Measurements from ENCODE around the gene SHROOM1. TPM values are rescaled to one million over a fixed set of nuclear protein-coding genes. Genes with fewer than 3 reads are reported as not detected.
A peak's percentile ranks its signal among the peaks of the same experiment; 100 is the strongest.

Gene SHROOM1
- total RNA-seq, 1 experiment from 2014 or later = 8.2 TPM

DNA sequence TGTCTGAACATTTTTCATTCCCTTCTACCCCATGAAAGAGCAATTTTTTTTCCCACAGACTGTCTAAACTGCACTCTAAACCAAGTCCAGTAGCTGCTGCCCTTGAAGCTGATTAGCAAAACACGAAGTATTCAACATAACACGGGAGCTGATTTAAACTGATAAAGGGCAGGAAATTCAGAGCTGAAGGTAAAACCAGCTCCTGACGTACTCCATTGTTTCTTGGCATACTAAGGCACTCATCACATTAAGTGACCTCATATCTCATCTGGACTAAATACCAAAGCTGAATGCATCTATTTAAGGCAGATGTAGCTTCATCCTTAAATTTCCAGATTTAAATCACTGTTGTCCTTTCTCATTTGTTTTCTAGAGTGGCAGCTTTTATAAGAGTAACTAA is 23.9 kb upstream of the SHROOM1 start:
- DNase-seq (ENCODE audit: extremely low read depth, low read depth) = no peak

DNA sequence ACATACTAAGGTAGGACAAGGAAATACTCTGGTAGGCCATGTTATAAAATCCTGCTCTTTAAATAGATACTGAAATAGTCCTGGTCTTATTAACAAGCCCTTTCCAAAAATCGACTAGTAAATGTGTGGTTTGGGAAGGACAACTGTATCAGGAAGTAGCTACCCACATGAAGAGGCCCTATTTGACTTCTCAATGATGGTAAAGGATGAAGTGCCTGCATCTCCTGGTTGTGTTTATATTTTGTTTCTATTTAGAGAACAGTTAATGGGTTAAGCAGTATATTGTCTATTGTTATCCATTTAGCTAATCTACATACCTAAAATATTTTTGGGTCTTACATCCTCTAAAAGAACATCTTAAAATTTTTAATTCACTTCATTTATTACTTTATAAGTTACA is 23.3 kb upstream of the SHROOM1 start:
- no peak for DNase-seq (ENCODE audit: extremely low read depth, low read depth)

DNA sequence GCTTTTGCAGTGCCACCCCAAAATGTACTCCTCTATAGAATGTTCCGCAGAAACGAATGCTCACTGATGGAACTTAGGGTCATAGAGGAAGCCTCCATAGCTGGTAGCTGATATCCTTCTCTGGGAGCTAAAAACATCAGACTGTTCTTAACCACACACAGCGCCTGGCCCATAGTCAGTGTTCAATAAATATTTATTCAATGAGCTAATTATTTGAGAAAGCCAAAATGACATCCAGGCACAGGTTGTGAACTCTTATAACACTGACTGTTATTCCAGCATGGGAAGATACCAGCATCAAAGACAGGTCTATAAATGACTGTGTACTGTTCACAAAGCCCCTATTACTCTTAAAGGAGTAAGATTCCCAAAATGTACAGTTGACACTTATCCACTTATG is 22.9 kb upstream of the SHROOM1 start:
- no peak for DNase-seq (ENCODE audit: extremely low read depth, low read depth)

DNA sequence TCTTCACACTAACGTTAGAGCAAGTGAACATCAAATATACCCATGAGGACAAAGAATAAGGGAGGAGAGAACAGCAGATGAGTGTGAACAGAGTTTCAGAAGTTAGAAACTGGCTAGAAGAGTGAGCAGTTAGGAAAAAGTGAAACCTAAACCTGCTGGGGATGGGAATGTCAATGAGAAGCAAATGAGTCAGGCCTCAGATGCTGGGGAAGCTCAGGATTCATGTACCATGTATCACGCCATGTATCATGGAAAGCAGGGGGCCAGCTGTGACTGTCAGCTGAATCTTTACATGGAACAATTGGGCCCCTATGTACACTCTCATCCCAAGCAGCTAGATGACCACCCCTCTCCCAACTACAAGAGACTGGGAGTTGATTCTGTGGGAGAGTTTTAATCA is 19.6 kb upstream of the SHROOM1 start:
- DNase-seq (ENCODE audit: extremely low read depth, low read depth) = no peak

DNA sequence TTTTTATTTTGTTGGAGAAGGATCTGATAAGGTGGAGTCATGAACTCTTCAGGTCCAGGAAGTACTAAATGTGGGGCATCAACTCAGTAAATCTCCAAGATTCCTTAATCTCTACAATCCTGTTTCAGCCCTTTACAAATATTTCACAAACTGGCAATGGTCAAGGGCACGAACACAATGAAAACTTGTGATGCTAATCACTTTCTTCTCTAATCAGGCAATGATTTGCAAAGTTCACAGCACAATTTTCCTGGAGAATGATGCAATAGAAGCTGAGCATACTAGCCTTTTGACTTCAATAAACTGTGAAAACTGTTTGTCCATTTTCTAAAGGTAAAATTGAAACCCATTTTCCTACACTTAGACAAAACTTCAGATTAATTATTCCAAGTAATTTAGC is 18.9 kb upstream of the SHROOM1 start:
- DNase-seq (ENCODE audit: extremely low read depth, low read depth) = no peak

DNA sequence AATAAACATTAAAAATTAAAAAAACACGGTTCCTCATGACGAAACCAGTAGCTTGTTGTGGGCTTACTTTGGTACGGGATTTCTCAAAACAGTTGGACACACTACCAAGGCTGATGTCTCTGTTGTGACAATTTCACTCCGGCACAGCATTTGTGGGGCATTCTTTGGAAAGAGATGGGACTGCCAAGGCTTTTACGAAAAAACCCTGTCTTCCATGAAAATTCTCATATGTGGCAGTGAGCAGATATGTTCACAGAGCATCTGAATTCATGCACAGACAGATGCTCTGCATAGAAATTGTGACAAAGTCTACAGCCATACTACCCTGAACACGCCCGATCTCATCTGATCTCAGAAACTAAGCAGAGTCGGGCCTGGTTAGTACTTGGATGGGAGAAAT is 17.8 kb upstream of the SHROOM1 start:
- no peak for DNase-seq (ENCODE audit: extremely low read depth, low read depth)

DNA sequence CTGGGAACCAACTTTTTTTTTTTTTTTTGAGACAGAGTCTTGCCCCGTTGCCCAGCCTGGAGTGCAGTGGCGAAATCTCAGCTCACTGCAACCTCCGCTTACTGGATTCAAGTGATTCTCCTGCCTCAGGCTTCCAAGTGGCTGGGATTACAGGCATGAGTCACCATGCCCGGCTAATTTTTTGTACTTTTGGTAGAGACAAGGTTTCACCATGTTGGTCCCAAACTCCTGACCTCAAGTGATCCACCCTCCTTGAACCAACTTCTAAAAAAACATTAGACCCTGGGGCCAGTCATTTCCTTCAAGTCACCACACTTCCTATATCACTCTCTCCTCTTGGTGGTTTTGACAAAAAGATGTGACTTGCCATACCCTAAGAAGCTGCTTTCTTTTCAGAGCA is 10.9 kb upstream of the SHROOM1 start:
- DNase-seq (ENCODE audit: extremely low read depth, low read depth) = no peak

DNA sequence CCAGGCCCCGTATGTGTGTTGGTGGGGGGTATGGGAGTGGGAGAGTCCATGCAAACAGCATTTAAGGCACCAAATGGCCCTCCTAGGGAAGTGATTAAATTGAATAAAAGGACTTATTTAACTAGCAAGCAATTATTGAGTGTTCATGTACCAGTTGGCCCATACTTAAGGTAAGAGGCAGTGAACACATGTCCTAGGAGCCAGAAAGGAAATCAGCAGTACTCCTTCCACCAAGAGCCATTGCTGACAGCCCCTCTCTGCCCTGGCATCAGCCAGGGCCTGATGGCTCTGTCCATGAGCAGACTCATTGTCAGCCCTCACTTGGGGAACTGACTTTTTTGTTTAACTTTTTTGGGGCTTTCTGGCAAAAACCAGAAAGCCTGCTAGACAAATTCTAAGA is 10.4 kb upstream of the SHROOM1 start:
- DNase-seq (ENCODE audit: extremely low read depth, low read depth) = no peak

DNA sequence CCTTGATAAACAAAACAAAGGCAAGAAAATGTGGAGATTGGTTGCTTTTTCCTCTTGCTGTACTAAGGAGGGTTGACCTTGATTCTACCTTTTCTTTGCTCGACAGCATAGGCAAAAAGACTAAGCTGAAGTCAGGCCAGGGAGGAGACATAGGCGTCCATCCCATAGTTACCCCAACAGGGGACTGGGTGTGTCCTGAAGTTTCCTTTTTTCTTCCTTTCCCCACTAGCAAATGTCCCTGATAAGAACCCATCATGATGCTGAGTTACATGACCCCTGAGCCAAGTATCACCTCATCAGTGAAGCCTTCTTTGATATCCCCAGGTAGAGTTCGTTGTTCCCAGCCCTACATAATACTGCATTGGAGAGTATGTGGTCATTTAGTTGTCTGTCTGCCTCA is 9.9 kb upstream of the SHROOM1 start:
- DNase-seq (ENCODE audit: extremely low read depth, low read depth) = no peak

DNA sequence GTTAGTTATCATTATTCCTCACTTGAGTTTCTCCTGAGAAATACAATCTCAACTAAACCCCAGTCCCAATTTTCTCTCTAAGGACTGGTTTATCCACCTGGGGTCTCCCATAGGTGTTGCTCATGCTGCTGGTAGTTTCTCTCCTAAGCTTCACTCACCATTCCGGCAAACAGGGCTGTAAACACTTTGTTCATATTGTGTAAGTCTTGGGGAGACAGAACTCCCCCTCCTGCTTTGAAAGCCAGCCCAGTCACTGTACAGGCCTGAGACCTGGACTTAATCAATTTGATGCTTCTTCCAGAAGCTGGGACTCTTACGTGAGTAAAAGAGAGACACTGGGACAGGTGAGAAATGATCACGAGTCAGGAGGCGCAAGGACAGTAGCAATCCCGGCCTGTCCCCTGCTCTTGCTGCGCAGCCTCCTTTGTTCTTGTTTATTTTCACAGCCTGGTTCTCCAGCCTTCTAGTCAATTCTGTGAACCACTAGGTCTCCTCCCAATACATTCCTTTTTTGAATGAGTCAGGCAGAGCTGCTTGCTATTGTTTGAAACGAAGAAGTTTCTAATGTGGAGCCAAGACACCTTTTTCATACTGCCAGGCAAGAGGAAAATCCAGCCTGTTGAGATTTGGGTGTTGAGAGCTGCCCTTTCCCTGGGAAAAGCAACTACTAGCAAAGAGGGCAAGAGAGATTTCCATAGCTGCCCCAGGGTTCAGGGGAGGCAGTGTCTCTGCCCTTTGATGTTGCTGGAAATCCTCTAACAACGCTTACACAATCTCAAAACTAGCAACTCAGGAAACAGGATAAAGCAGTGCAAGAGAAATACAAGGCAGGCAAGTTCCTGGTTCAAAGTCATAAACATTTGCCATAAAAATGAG is 9.2 kb upstream of the SHROOM1 start:
- no peak for DNase-seq (ENCODE audit: extremely low read depth, low read depth)

DNA sequence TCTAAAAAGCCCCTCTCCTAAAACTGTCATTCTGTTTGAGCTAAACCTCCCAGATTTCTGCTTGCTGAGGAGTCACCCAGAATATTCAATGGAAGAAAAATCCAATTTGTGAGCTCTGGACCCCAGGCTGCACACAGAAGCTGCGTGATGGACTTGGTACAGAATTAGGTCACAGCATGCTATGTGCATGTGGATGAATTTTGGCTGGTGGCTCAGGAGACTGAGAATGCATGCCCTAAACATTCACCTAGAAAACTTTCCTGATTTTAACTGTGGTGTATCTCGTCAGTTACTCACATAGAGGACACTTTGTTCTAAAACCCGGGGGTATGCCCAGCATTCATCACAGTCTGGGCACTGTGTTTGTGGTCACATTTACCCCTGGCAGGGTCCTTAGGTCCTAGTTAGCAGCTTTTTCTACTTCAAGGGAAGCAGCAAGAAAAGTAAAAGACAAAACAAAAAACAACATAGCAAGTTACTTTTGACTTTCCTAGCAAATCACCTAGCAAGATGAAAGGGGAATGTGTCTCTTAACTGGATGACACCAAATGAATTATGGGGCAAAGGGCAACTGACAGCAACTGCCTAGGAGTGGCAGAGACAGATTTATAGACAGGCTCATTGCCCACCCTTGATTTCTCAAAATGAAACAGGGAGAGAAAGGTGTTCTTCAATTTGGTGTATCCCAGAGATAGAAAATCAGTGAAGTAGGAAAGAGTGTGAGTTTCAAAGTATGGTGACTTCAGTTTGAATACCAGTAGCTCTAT is 8.3 kb upstream of the SHROOM1 start:
- no peak for DNase-seq (ENCODE audit: extremely low read depth, low read depth)

DNA sequence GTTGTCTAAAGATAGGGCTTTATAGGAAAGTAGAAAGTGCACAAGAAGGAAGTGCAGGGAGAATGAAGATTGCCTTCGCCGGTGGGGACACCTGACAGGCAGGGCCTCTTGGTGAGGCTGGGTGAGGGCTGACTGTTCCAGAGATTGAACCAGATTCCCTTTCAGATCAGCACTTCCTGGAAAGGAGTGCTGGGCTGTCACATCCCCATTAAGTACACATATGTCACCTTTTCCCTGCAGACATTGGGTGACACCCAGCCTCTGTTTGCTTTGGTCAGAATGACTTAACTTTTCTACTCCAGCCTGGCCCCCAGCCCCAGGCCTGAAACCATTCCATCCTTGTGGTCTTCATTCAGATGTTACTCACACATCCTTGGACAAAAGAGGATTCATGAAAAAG is 7.4 kb upstream of the SHROOM1 start:
- no peak for DNase-seq (ENCODE audit: extremely low read depth, low read depth)

DNA sequence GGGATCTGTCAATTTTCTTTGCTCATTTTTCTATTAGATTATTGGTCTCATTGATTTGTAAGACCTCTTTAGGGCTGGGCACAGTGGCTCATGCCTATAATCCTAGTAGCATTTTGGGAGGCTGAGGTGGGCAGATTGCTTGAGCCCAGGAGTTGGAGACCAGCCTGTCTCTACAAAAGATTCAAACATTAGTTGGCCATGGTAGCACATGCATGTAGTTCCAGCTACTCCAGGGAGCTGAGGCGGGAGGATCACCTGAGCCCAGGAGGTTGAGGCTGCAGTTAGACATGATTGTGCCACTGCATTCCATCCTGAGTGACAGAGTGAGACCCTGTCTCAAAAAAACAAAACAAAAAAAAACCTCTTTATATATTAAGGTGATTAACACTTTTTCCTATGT is 6.4 kb upstream of the SHROOM1 start:
- no peak for DNase-seq (ENCODE audit: extremely low read depth, low read depth)

DNA sequence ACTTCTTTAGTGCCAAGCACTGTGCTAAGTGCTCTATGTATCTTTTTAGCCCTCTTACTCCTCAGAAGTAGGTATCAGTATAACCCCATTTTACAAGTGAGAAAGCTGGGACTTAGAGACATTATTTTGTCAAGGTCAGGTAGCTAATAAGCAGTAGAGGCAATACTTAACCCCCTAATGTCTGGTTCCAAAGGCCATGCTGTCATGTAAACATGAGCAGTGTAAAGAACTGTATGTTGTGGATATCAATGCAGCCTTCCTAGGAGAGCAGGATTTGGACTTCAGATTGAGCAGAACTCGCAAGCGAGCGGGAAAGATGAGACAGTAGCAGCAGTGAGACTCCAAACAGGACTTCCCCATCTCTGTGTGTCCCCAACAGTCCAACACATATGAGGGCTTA is 3.6 kb upstream of the SHROOM1 start:
- no peak for DNase-seq (ENCODE audit: extremely low read depth, low read depth)

DNA sequence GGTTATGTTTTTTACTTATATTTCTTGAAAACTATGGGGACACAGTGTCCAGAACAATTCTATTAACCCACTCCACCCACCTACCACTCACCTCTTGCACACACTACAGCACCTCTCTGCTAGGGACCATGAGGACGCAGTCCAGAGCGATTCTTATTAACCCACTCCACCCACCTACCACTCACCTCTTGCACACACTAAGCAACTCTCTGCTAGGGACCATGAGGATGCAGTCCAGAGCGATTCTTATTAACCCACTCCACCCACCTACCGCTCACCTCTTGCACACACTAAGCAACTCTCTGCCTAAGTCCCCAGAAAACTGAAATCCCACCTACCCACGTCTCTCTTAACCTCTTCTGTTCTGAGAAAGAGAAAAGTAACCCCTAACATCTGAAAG is 2.2 kb upstream of the SHROOM1 start:
- DNase-seq (ENCODE audit: extremely low read depth, low read depth) = no peak

DNA sequence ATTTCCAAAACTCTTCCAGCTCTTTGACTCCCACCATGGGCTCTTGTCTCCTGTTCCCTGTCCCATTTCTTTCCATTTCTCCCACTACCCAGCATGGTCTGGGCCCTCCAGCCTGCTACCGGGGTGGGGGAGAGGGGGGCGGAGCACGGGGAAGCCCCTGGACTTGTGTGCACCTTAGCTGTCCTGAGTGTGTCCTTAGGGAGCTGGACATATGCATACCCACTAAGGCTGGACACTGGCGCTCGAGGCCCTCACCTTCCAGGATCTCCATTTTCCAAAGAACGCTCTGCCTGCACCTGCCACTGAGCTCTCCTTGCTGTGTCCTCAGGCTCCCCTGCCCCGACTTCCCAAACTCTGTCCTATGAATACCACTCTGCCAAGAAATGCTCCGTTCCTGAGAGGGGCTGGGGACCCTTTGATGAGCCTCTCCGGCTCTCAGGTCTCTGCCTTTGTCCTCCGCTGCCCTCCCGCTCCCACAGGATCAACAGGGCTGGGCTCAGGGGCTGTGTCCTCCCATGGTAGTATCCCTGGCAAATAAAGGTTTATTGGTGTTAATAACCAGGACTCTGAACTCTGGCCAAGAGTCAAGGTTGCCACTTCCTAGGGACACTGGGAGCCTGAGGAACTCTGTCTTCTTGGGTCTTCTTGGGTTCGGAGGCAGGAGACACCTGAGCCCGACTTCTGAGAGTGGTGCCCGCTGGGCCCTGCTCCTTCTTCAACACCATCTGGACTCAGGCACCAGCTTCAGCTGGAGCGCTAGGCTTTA is 831 bp upstream of the SHROOM1 start:
- no peak for DNase-seq (ENCODE audit: extremely low read depth, low read depth)

DNA sequence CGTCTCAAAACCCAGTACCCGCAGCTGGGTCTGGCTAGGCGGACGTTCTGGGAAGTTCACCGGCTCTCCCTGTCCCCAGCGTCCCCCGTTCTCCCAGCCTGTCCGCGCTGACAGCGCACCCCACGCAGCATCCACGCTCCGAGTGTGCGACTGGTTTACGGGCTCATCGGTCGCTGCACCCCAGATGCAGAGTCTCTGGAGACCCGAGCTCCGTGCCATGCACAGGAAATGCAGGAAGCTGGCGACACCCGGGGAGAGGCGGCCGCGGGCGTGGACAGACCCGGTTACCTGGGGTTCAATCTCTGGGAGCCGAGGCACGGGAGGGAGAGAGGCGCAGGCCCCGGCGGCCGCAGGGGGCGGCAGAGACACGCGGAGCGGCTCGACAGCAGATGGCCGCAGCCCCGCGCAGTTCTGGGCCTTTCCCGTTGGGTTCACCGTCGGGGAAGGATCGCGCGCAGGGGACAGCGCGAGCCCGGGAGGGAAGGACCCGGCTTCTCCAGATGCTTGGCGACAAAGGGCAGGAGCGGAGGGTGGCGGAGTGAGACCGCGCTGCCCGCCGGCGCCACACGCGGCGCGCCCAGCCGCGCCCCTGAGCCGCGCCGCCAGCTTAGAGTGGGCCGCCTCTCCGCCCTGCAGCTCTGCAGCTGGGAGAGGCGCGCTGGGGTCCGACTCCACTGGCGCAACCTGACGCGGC is 558 bp downstream of the SHROOM1 start:
- peak; percentile 68 for DNase-seq (ENCODE audit: extremely low read depth, low read depth)

DNA sequence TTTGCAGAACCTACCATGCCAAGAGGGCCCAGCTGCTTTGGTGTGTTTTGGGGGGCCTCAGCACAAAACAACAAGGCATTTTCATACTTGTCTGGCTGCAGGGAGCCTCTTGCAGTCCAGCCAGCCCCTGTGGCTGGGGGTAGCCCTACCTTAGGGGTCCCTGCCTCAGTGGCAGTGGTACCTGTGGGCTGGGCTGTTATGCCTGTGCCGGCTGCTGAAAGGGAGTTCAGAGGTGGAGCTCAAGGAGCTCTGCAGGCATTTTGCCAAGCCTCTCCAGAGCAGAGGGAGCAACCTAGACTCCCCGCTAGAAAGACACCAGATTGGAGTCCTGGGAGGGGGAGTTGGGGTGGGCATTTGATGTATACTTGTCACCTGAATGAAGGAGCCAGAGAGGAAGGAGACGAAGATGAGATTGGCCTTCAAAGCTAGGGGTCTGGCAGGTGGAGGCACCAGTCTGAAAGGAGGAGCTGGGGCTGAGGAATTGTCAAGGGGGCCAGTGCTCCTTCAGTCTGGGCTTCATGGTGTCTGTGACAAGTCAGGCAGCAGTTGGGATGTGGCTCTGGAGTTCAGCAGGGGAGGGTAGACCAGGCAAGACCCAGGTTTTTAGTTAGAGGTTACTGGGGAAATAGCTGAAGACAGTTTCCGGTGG is 1.5 kb downstream of the SHROOM1 start:
- no peak for DNase-seq (ENCODE audit: extremely low read depth, low read depth)

DNA sequence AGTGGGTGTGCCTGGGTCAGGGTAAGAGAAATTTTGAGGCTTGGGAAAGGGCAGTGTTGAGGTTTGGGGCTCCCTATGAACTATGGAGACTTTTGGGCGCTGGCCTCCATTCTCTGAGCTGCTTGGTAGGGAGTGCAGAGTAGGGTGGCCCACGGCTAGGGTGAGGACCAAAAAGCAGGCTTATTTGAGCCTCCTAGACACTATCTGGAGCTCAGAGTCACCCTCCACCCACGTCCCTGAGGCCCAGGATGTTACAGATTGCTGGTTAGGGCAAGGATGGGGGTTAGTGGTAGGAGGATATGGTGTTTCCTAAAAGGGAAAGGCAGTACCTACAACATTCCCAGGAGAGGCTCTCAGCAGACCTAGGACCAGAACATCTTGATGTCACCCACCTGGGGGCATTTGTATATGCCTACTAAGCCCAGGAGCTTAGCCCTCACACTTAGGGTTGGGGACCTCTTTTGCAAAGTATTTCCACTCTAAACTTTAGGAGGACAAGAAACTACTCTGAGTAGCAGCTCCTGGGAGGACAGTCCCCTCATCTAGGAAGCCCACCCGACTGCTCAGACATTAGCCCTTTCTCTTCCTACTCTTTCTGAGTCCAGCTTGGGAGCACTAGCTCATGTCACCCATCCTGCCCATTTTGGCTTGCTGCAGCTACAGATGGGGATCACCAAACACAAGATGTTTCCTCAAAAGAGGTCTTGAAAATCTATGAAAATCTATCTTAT is 2.3 kb downstream of the SHROOM1 start:
- no peak for DNase-seq (ENCODE audit: extremely low read depth, low read depth)
